Effector CD8-positive, alpha-beta T cell (primary cell): ENCODE measurements around the gene PSMB5.
A peak's percentile ranks its signal among the peaks of the same experiment; 100 is the strongest.
"Not testable (repeated sequence)": the region's sequence is repeated elsewhere in the genome, so short reads cannot be mapped to it uniquely, and the experiment has no call there.

Experiments used
- DNase-seq: peaks from one replicate; lab custom pipeline; 2025; lab: John Stamatoyannopoulos, UW

The PSMB5 gene

DNA sequence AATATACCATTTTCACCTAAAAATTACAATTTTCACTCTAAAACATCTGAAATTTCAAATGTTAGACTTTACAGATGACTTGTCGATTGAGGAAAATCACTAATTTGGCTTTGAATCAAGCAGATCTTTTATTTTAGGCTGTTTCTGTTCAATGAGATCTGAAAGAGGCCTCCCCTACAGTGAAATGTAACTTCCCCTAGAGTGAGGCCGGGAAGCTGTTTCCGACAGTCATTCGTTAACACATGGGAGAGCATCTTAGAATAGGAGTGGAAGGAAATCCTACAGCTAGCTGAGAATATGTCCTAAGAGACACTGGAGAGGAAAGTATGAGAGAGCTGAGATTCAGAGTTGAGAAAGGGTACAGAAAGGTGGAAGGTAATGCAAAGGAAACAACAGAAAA lies 19.1 kb downstream of the PSMB5 start:
- DNase-seq, result no peak

DNA sequence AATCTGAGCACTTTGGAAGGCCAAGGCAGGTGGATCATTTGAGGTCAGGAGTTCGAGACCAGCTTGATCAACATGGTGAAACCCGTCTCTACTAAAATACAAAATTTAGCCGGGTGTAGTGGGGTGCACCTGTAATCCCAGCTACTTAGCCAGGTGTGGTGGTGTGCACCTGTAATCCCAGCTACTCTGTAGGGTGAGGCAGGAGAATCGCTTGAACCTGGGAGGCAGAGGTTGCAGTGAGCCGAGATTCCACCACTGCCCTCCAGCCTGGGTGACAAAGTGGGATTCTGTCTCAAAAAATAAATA lies 21.0 kb downstream of the PSMB5 start:
- not testable (repeated sequence) for DNase-seq

DNA sequence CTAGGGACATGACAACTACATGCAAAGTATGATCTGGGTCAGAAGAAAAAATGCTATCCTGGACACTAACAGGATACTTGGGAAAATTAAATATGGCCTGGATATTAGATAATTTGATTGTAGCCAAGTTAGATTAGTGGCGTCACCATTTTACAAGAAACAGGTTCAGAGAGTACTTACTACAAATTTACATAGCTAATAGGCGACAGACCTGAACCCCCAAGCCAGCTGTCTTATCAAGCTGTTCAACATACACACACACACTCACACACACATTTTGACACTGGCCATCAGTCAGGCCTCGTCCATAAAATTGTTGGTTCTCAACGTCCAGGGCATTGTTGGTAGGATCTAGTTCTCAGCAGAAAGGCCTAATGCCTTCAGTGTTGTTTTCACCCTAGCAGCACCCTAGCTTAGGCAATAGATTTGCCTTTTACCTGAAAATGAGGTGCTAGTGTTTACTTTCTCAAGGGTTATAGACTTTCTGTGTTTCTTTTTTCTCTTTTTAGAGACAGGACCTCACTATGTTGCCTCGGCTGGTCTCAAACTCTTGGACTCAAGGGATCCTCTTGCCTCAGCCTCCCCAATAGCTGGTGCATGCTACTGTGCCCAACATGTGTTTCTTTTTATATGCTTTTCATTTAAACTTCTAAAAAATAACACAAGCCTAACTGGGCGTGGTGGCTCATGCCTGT lies 21.5 kb downstream of the PSMB5 start:
- DNase-seq, result no peak

- DNase-seq, result peak; percentile 62
These were observed 24.6 kb downstream of the PSMB5 start, which contains the start of gene C14orf93 for GRCh38 chr14:23009939-23010726. Gene C14orf93, minus strand, starts transcription at chr14:23010143. Its CDS starts 11,120 bp downstream, at chr14:22999023.

GRCh38 chr14:23009483-23009938 lies 25.2 kb downstream of the PSMB5 start:
- no peak for DNase-seq

- no peak for DNase-seq
These were observed 25.9 kb downstream of the PSMB5 start for GRCh38 chr14:23008831-23009230.

- peak; percentile 94 for DNase-seq
These were observed 27.9 kb downstream of the PSMB5 start for GRCh38 chr14:23006544-23007419.

DNA sequence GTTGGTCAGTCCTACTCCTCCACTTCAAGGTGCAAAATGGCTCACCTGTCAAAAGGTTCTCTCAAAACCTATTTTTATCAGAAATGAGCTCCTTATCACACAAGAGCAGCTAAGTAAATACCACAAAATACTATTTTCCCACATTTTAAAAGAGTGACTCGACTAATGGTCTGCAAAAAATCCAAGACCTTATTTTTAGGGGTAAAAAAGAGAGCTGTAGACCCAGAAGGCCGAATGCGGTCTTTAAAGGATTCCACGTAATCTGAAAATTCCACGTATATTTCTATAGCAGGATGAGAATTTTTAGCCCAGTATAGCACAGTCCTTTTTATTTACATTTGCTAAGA lies 28.5 kb downstream of the PSMB5 start:
- DNase-seq, result no peak

- DNase-seq, result no peak
These were observed 29.1 kb downstream of the PSMB5 start for GRCh38 chr14:23005451-23006187.

- DNase-seq, result not testable (repeated sequence)
These were observed 30.4 kb downstream of the PSMB5 start for GRCh38 chr14:23004274-23004673.

DNA sequence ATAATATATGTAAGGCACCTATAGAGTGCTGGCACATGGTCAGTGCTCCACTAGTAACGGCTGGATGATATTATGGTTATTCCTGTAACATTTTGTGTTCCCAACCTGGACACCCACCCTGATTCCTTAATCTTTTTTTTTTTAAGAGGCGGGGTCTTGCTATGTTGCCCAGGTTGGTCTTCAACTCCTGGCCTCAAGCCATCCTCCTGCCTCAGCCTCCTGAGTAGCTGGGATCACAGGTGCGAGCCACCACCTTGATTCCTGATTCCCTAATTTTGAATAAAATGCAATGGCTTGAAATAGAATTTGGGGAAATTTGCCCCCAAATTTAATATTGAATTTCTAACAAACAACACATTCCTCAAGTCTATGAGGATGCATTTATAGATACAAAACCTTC lies 32.1 kb downstream of the PSMB5 start:
- no peak for DNase-seq

GRCh38 chr14:23000860-23001259 lies 33.8 kb downstream of the PSMB5 start:
- DNase-seq, result no peak

DNA sequence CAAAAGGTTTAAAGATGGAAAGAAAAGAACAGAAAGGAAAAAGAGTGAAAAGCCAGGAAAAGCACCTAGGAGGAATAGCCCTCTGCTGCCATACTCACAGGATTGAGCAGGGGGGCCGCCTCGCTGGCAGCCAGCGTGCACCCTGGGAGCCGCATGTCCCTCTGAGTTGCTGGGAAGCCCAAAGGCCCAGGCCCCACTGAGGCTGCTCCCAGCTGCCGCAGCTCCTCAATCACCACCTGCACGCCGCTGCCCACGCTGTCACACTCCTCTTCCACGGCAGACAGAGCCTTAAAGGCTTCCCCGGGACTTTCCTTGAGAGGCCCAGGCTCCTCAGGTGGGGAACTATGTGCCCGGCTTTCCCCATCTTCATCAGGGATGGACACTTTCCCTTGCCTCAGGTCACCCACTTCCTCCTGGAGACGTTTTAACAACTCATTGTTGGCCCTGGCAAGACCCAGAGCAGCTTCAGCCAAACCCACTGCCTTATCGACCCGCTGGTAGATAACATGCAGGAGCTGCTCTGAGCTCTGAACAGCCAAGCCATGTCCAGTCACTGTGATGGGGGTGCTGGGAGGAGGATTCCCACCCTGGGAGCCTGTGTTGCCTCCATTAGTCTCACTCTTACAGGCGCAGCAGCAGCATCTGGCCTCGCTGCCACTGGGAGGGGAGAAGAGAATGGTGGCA lies 36.2 kb downstream of the PSMB5 start:
- DNase-seq, result no peak

GRCh38 chr14:22997676-22998323 lies 36.9 kb downstream of the PSMB5 start:
- no peak for DNase-seq

DNA sequence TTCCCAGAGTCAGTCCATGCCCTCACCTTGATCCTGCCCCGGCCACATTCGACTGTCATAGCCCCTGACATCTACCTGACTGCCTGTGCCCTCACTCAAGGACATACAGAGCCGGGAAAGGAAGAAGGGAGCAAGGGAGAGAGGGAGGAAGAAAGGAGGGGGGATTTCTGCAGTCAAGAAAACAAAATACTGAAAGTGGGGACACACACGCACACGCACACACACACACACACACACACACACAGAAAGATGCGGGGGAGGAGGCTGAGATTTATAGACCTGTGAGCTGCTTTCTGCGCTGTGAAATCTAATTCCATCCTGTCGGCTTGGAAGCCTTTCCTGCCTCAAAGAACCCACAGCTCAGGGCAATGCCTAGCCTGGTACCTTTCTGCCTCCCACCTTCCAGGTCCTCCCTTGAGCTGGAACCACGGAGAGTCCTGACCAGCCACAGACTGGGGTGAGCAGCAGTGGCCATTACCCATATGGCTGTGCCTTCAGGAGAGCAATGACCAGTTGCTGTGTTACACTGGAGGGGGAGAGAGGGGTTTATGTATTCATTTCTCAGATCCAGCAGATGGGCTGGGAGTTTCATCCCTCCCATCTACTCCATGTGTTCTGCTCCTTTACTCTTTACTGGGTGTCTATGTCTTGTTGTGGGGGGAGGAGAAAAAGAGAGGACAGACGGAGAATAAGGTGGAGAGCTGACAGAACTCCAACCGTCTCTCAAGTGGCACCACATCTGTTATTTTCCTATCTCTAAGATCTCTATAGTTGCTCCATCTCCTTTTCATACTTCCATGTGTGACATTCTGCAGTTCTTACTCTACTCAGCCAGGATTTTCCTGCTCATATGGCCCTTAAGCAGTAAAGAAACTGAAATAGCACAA lies 37.7 kb downstream of the PSMB5 start:
- DNase-seq, result no peak

- DNase-seq, result no peak
These were observed 38.6 kb downstream of the PSMB5 start for GRCh38 chr14:22995889-22996625.

DNA sequence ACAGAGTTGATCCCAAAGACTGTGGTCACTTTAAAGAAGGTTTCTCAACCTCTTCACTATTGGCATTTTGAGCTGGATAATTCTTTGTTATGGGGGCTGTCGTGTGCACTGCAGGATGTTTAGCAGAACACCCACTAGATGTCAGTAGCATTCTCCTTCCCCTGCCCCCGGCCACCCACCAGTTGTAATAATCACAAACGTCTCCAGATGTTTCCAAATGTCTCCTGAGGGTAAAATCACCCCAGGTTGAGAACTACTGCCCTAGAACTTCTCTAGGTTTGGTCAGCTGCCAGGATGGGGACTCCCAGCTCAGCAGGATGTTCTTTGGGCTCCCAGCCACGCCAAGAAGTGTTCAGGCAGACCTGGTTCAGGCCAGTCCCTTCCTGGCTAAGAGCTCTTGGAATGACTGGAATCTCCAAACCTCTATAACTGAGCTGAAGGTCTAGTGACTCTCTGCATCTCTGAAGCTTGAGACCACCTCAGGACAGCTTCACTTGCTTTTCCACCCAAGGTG lies 39.9 kb downstream of the PSMB5 start:
- peak; percentile 4 for DNase-seq

GRCh38 chr14:22993517-22993916 lies 41.2 kb downstream of the PSMB5 start:
- DNase-seq, result no peak

DNA sequence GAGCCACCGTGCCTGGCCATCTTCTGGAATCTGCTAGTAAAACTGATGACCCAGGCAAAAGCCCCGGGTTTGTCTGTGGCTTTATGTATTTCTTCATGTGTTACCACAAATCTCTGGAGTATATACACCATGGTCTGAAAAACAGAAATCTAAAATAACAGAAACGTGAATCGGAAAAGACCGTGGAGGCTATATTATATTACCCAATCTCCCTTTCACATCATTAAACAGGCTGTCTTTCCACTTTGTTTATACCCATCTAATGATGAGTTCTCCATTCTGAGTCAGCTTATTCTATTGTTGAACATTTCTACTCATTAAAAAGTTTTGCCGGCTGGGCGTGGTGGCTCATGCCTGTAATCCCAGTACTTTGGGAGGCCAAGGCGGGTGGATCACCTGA lies 42.8 kb downstream of the PSMB5 start:
- DNase-seq, result no peak
